Astrocyte of the hippocampus (primary cell): Measurements from ENCODE around the gene CDKN2AIP.

Source experiments
- DNase-seq: peaks from one replicate; pipeline ENCODE4 v3.0.0; 2011; ENCODE audit warnings: low read depth, low spot score

Gene CDKN2AIP, protein sequence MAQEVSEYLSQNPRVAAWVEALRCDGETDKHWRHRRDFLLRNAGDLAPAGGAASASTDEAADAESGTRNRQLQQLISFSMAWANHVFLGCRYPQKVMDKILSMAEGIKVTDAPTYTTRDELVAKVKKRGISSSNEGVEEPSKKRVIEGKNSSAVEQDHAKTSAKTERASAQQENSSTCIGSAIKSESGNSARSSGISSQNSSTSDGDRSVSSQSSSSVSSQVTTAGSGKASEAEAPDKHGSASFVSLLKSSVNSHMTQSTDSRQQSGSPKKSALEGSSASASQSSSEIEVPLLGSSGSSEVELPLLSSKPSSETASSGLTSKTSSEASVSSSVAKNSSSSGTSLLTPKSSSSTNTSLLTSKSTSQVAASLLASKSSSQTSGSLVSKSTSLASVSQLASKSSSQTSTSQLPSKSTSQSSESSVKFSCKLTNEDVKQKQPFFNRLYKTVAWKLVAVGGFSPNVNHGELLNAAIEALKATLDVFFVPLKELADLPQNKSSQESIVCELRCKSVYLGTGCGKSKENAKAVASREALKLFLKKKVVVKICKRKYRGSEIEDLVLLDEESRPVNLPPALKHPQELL

GRCh38 chr4:183444214-183445096, at the start of gene CDKN2AIP:
Gene CDKN2AIP, plus strand, starts transcription at chr4:183444636. Its CDS starts 162 bp downstream, at chr4:183444798.
- peak; percentile 99 for DNase-seq

- no peak for DNase-seq
These were observed 49.0 kb upstream of the CDKN2AIP start for GRCh38 chr4:183395395-183395794.

DNA sequence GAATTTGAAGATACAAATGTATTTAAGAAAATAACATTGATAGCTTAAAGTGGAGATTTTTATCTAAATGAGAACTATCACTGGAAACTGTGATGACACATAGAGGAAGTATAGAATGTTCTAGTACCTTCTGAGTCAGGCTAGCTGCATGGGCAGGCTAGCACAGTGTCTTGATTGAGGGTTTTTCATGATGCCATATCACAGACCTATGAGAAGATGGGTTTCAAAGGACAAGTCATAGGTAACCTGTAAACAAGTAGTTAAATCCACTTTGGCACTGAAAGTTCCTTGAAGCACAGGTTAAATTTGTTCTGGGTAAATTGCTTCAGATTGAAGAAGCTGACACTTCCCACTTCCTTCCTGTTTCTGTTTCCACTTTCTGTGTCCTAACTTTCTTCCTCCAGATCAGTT, 48.2 kb upstream of the CDKN2AIP start:
- DNase-seq: no peak

DNA sequence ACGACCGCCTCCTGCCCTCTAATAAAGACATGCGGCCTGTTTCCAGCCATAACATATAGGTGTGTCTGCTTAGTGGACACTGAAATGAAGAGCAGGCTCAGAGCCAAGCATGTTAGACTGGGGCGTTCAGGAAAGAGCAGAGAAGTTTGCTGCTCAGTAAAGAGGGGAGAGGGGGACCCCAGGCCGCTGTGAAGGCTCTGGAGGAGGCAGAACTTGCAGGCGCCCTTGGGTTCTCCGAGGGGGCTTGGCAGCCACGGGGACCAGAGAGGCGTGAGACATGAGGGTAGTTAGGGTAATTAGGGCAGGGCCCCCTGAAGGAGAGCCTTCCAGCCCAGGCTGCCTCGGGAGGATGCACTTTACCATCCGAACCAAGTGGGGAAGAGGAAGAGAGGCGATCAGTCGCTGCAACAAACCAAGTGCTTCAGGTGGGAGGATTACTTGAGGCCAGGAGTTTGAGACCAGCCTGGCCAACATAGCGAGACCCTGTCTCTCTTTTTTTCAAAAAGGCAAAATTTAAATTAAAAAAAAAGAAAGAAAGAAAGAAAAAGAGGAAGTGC, 46.6 kb upstream of the CDKN2AIP start:
- no peak for DNase-seq

DNA sequence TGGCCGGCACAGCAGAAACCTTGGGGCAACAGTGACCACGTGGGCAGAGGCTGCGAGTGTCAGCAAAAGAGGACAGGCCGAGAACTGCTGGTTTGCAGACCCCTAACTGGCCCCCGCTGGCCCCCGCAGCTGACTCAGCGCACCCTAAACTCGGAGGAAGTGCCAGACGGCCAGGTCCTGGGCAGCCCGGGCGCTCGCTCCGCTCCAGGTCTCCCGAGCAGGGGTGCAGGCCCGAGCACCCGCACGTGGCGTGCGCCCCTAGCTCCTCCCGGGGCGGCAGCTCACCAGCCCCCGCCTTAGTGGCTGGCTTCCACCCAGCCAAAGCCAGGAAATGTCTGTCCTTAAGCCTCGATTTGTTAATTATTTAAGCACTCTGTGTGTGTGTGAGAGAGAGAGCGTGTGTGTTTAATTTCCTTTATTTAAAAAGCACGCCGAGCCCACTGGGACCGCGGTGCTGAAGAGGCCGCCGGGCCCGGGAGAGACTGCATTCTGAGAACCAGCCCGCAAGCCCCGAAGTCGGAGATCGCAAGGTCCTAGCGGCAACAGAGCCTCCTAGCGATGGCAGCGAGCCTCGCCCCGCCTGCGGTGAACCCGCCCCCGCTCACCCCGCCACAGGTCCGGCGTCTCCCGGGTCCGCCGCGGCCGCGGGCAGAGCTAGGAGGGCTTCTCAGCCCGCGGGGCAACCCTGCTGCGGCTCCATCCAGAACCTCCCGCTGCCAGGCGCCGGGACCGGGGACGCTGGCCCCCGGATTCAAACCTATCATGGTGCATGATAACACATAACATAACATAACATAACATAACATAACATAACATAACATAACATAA, 45.9 kb upstream of the CDKN2AIP start:
- peak; percentile 90 for DNase-seq

DNA sequence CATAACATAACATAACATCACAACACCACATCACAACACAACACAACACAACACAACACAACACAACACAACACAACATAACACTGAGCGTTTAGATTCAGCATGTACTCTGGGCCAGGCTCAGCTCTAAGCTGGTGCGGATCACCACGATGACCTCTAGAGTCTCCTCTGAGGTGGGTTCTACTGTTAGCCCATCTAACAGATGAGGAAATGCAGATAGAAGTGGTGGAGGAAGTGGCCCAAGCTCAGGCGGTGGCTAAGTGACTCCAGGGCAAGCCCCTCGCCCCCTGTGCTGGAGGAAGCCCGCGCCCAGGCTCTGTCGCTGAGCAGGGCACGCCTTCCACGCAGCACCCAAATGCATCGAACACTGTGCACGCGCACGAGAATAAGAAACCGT, 45.3 kb upstream of the CDKN2AIP start:
- DNase-seq: no peak

DNA sequence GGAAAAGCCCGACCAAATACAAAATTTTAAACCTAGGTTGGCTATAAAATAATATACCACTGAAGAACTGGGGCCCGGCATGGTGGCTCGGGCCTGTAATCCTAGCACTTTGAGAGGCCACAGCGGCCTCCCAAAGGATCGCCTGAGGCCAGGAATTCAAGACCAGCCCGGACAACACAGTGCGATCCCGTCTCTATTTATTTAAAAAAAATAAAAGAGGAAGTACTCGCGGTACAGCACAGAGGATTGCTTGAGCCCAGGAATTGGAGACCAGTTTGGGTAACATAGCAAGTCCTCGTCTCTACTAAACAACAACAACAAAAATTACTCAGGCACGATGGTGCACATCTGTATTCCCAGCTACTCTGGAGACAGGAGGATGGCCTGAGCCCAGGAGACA, 44.8 kb upstream of the CDKN2AIP start:
- no peak for DNase-seq

DNA sequence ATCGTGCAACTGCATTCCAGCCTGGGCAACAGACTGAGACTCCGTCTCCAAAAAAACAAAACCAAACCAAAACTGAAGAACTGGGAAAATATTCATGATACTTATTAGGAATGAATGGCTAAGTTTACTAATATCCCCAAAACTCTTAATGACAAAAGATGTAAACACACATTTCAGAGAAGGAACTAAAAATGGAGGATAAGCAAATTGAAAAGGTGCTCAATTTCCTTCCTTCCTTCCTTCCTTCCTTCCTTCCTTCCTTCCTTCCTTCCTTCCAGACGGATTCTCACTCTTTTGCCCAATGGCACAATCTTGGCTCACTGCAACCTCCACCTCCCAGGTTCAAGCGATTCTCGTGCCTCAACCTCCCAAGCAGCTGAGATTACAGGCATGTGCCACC, 44.4 kb upstream of the CDKN2AIP start:
- no peak for DNase-seq

DNA sequence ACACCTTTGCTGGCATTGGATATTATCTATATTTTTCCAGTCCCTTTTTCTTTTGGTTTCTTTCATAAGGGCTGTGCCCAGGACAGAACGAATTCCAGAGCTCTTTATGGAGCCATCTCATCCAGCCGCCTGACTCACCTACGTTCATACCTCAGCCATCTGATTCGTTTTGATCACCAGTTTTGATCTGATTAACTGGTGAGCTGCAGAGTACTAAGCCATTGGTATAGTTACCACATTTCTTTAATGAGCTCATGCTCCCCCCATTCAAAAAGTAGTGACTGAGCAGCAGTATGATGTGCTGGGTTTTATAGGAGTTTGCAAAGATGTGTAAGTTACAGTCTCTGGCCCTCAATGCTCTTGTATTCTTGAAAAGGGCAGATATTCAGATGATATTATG, 43.0 kb upstream of the CDKN2AIP start:
- DNase-seq: no peak

DNA sequence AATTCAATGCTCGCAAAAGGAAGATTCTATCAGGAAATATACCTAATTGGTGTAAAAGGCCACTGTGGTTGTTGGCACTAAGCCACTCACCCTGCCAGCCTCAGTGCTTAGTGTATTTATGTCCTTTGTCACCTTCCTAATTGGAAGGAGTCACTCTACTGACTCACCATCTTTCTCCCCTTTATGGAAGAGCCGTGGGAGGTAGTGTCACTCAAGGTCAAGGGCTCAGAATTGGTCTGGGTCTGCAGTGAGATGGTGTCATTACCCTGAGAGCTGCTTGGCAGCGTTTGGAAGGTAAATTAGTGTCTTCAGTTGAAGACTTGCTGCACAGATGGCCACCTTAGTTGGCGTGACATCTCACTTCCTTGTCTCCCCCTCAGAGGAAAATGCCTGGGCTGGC, 41.7 kb upstream of the CDKN2AIP start:
- DNase-seq: peak; percentile 65

- DNase-seq: no peak
These were observed 41.0 kb upstream of the CDKN2AIP start for GRCh38 chr4:183403486-183403885.

DNA sequence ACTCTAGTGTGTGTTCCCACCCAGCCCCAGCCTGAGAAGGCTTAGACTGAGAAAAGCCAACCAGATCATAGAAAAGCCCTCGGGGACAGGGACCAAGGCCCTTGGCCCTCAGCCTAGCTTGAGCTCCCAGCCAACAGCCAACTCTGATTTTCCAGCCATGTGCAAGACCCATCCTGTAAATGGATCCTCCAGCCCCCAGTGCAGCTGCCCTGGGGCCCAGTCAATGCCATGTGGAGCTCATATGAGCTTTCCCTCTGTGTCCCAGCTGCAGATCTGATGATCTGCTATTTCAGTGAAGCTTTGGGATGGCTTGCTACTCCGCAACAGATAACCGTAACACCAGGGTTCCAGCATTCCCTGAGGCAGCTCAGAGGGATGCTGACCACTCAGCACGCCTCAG, 40.5 kb upstream of the CDKN2AIP start:
- no peak for DNase-seq

DNA sequence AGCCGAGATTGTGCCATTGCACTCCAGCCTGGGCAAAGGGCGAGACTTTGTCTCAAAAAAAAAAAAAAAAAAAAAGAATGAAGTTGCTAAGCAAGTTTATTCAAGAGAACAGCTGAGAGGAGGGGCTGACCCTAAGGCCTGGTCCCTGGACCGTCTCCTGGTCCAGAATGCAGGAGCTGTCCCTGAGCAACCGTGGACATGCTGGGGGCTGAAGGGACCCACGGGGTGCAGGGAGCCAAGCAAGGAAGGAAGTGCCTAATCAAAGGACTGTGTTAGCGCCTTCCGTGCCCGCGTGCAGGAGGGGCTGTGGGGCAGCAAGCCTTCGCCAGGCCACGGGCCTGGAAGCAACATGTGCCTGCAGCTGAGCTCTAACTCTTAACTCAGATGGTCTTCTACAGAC, 39.1 kb upstream of the CDKN2AIP start:
- DNase-seq: no peak

- DNase-seq: peak; percentile 95
These were observed 37.3 kb upstream of the CDKN2AIP start for GRCh38 chr4:183407128-183407585.

DNA sequence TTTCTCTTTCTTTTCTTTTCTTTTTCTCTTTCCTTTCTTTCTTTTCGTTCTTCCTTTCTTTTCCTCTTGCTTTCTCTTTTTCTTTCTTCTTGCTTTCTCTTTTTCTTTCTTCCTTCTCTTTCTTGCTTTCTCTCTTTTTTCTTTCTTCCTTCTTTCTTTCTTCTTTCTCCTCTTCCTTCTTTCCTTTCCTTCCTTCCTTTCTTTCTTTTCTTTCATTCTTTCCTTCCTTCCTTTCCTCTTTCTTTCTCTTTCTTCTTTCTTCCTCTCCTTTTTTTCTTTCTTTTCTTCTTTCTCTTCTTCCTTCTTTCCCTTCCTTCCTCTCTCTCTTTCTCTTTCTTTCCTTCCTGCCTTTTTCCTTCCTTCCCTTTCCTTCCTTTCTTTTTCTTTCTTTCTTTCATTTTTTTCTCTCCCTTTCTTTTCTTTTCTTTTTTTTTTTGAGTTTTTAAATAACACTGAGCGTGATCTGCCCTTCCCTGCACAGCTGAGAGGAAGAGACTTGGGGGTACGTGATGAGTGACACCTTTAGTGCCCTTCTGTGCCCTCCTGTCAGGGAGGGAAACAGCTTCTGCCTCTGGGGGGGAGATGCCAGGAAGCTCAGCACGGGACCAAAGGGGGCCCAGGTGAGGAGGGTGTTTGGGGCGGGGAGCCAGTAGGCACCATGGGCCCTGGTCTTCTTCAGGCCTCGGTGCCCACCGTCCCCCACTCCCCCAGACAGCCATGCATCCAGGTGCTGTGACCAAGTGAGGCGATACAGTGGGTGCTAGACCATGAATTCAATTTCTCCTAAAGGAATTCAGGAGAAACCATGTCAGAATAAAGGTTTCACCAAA, 36.6 kb upstream of the CDKN2AIP start:
- DNase-seq: no peak

DNA sequence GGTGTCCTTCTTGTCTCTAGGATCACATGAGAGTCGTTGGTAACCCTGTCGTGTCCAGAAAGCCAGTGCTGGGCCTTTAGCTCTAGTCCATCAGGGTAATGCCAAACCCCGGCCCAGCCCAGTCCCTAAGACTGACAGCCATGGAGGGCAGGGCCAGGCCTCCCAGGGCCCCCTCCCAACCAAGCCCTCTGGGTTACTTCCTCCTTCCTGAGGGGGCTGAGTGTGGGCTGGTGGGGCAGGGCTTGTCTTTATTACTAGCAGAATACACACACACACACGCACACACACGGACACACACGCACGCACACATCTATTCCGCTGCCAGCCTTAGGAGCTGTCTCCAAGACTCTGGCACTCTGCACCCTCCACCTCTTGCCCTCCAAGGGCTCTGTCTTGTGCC, 35.6 kb upstream of the CDKN2AIP start:
- DNase-seq: no peak

DNA sequence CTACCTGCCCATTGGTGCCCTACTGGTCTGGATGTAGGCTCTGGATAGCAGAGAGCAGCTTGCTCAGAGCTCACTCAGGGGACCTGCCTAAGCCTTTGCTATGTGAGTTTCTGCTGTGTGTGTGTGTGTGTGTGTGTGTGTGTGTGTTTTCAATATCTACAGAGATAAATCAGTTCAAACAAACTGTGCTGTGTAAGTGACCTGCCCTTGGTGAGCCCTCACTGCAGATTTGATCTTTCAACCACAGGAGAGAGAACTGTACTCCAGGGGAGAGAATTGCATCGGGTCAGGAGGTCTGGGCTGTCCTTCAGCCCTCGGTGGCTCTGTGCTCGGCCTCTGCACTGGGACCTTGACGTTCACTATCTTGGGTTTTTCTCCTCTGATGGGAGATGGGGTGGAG, 35.0 kb upstream of the CDKN2AIP start:
- DNase-seq: no peak

GRCh38 chr4:183409934-183410333, 34.5 kb upstream of the CDKN2AIP start:
- DNase-seq: no peak

- DNase-seq: no peak
These were observed 33.1 kb upstream of the CDKN2AIP start for GRCh38 chr4:183411291-183411861.

DNA sequence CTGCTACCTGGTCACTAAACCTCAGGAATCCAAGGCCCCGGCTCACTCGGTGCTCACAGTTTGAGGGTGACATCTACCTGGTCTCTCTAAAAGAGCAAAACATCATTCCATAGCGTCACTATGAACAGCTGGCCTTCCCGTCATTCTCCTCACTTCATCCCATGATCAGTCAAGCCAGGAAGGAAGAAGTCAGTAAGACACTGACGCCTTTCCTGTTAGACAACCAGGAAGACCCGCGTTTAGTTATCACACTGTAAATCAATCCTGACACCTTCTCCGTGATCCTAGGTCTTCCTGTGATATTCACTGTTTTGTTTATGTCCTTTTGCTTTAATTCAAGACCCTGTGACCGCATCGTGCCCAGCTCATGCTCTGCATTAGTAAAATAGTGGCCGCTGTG, 31.6 kb upstream of the CDKN2AIP start:
- DNase-seq: no peak
